A673 (cell line): ENCODE measurements around the gene ZFP69B. TPM values are rescaled to one million over a fixed set of nuclear protein-coding genes. Genes with fewer than 3 reads are reported as not detected.

ENCODE experiments used
- BruUV-seq: library from RNA; stranded (reverse); fragments of 400-500 nt; replicated peaks from 2 replicates; lab custom pipeline; 2021; lab: Mats Ljungman, UMichigan
- CTCF ChIA-PET: fragments of 300-600 bp; sonication (Branson Sonifier 250); formaldehyde crosslinking; loops from one replicate; lab custom pipeline; 2022; ENCODE audit warnings: antibody characterized with exemption; lab: Charles Lee
- POLR2A ChIA-PET: fragments of 300-600 bp; sonication (Branson Sonifier 250); formaldehyde crosslinking; loops from one replicate; lab custom pipeline; 2022; ENCODE audit warnings: antibody characterized with exemption; ENCODE audit not compliant: low non-redundant PET; lab: Charles Lee
- DNase-seq: peaks from one replicate; pipeline ENCODE4 v3.0.0-alpha.2; 2015; ENCODE audit warnings: low spot score
- H3K27ac ChIP-seq: fragments of 200-600 bp; sonication (generic); 2 replicates; pipeline ENCODE4 v1.5.1; 2016; ENCODE audit warnings: mixed run types, low read depth, mild to moderate bottlenecking, mixed read lengths, antibody characterized with exemption, low read length; ENCODE audit not compliant: poor library complexity, severe bottlenecking
- H3K27me3 ChIP-seq: fragments of 200-600 bp; sonication (generic); replicated peaks from 2 replicates; pipeline ENCODE4 v1.6.1; 2017; ENCODE audit warnings: mixed run types, low read depth, mild to moderate bottlenecking, mixed read lengths, antibody characterized with exemption, low read length; ENCODE audit not compliant: insufficient read depth, poor library complexity
- H3K36me3 ChIP-seq: fragments of 200-600 bp; sonication (generic); 2 replicates; pipeline ENCODE4 v1.6.1; 2016; ENCODE audit warnings: mixed run types, mild to moderate bottlenecking, mixed read lengths, antibody characterized with exemption, low read length; ENCODE audit not compliant: insufficient read depth, poor library complexity, severe bottlenecking
- H3K4me1 ChIP-seq: fragments of 200-600 bp; sonication (generic); 2 replicates; pipeline ENCODE4 v1.6.1; 2017; ENCODE audit warnings: mixed run types, mild to moderate bottlenecking, mixed read lengths, antibody characterized with exemption, low read length; ENCODE audit not compliant: insufficient read depth, poor library complexity, severe bottlenecking
- H3K4me3 ChIP-seq: fragments of 200-600 bp; sonication (generic); 2 replicates; pipeline ENCODE4 v1.5.1; 2016; ENCODE audit warnings: low read depth, mixed run types, mild to moderate bottlenecking, mixed read lengths, low read length; ENCODE audit not compliant: poor library complexity, severe bottlenecking
- H3K9me3 ChIP-seq: fragments of 200-600 bp; sonication (generic); 2 replicates; pipeline ENCODE4 v1.6.1; 2016; ENCODE audit warnings: mixed run types, low read depth, mild to moderate bottlenecking, mixed read lengths, antibody characterized with exemption, low read length; ENCODE audit not compliant: poor library complexity, severe bottlenecking
- CTCF ChIP-seq: fragments of 300-800, 200-600 bp; sonication (generic); conservative IDR thresholded peaks from 2 replicates; pipeline ENCODE4 v1.5.1; 2017; ENCODE audit warnings: low read depth, mild to moderate bottlenecking, antibody characterized with exemption, low read length, moderate library complexity, mixed read lengths
- EZH2 ChIP-seq: fragments of 200-600 bp; sonication (generic); IDR thresholded peaks from 2 replicates; pipeline ENCODE4 v1.6.1; 2017; ENCODE audit warnings: borderline replicate concordance, low read depth, mild to moderate bottlenecking, mixed read lengths, antibody characterized with exemption, low read length; ENCODE audit not compliant: poor library complexity, severe bottlenecking
- intact Hi-C: fragments of 100-400 bp; cut with micrococcal nuclease; formaldehyde crosslinking; loops from one replicate; pipeline ENCODE4 v1.10.0; 2022; ENCODE audit not compliant: unreplicated experiment
- total RNA-seq: library from RNA; stranded (reverse); gene quantifications from 2 replicates; pipeline ENCODE4 v1.2.3, GENCODE V29; 2021

Gene ZFP69B
- total RNA-seq, 1 experiment from 2014 or later, result 18.5 TPM

GRCh38 chr1:40508375-40509341 is 58.4 kb downstream of the ZFP69B start, which contains the start of gene EXO5:
EXO5 (plus strand) TSS chr1:40508767; CDS start chr1:40514545, 5,778 bp downstream.
- CTCF ChIA-PET, result interaction anchor here (0.7 kb wide), 1 partner anchor 174 kb away, joined by 4 read pairs; no protein-coding TSS in a partner anchor
- DNase-seq, result peak; percentile 90
- intact Hi-C loops, result no loop called here
- BruUV-seq, result TSS peak; percentile 48
- POLR2A ChIA-PET, result interaction anchor here (0.6 to 0.7 kb wide), 3 partner anchors 9 to 297 kb away, joined by 3 to 12 read pairs (median 4); no protein-coding TSS in a partner anchor
- peaks cover 3% of the 10 kb centered on the region for H3K4me1 ChIP-seq
- H3K4me3 ChIP-seq, result peak within 1 kb of the TSS; percentile 68
- no peaks in the 10 kb centered on the region for H3K27me3 ChIP-seq
- TF ChIP-seq EZH2 (no peak), CTCF (no peak)
- peaks cover 11% of the 10 kb centered on the region for H3K9me3 ChIP-seq
- H3K27ac ChIP-seq, result peak within 1 kb of the TSS; percentile 76
- no peaks in the 10 kb centered on the region for H3K36me3 ChIP-seq

Other genes with a start within 250 kb of the ZFP69B start
- not detected in 2 replicates for gene TMCO2, start 202.5 kb upstream of the ZFP69B start, total RNA-seq
- 57.5 and 72.1 TPM in 2 replicates for gene ZMPSTE24, start 192.2 kb upstream of the ZFP69B start, total RNA-seq
- gene COL9A2, start 133.2 kb upstream of the ZFP69B start, total RNA-seq, result 5.2 and 5.9 TPM in 2 replicates
- gene SMAP2, start 76.7 kb upstream of the ZFP69B start, total RNA-seq, result 52.0 and 58.5 TPM in 2 replicates
- gene ZFP69, start 26.8 kb downstream of the ZFP69B start, total RNA-seq, result 6.7 and 7.1 TPM in 2 replicates
- gene EXO5, start 58.3 kb downstream of the ZFP69B start, total RNA-seq, result 15.1 and 20.3 TPM in 2 replicates
- gene ZNF684, start 81.2 kb downstream of the ZFP69B start, total RNA-seq, result 10.4 and 11.3 TPM in 2 replicates
- 9.9 and 21.5 TPM in 2 replicates for gene RIMS3, start 215.2 kb downstream of the ZFP69B start, total RNA-seq
- 81.9 and 83.0 TPM in 2 replicates for gene NFYC, start 241.2 kb downstream of the ZFP69B start, total RNA-seq